CD4-positive, alpha-beta T cell treated with Interleukin-12 subunit alpha and Interleukin-12 subunit beta, for 1 hour (primary cell): ENCODE results near the gene INHBB.
"Not testable (repeated sequence)": the region's sequence is repeated elsewhere in the genome, so short reads cannot be mapped to it uniquely, and the experiment has no call there.

Experiments used
- DNase-seq: peaks from one replicate; pipeline ENCODE4 v3.0.0-alpha.2; 2020

The INHBB gene

GRCh38 chr2:120346026-120346666 is at the start of gene INHBB:
Gene INHBB, plus strand, starts transcription at chr2:120346136. Its CDS starts 53 bp downstream, at chr2:120346189.
- DNase-seq: no peak

- no peak for DNase-seq
Observed at GRCh38 chr2:120298173-120298835, 47.6 kb upstream of the INHBB start.

GRCh38 chr2:120299004-120299403 is 46.9 kb upstream of the INHBB start:
- no peak for DNase-seq

GRCh38 chr2:120299561-120299960 is 46.4 kb upstream of the INHBB start:
- DNase-seq: no peak

GRCh38 chr2:120300385-120300784 is 45.6 kb upstream of the INHBB start:
- DNase-seq: no peak

GRCh38 chr2:120301284-120301683 is 44.7 kb upstream of the INHBB start:
- no peak for DNase-seq

GRCh38 chr2:120302301-120302700 is 43.6 kb upstream of the INHBB start:
- DNase-seq: no peak

GRCh38 chr2:120303177-120303576 is 42.8 kb upstream of the INHBB start:
- no peak for DNase-seq

GRCh38 chr2:120305296-120305695 is 40.6 kb upstream of the INHBB start:
- no peak for DNase-seq

- DNase-seq: no peak
Observed at GRCh38 chr2:120305937-120306490, 39.9 kb upstream of the INHBB start.

- no peak for DNase-seq
Observed at GRCh38 chr2:120307482-120307881, 38.5 kb upstream of the INHBB start.

- DNase-seq: no peak
Observed at GRCh38 chr2:120308038-120308910, 37.7 kb upstream of the INHBB start.

GRCh38 chr2:120310136-120310535 is 35.8 kb upstream of the INHBB start:
- no peak for DNase-seq

GRCh38 chr2:120310841-120311240 is 35.1 kb upstream of the INHBB start:
- DNase-seq: not testable (repeated sequence)

GRCh38 chr2:120312076-120312475 is 33.9 kb upstream of the INHBB start:
- no peak for DNase-seq

- DNase-seq: peak; percentile 71
Observed at GRCh38 chr2:120312860-120313694, 32.9 kb upstream of the INHBB start.

GRCh38 chr2:120313695-120314615 is 32.0 kb upstream of the INHBB start:
- DNase-seq: no peak

GRCh38 chr2:120314690-120315366 is 31.1 kb upstream of the INHBB start:
- no peak for DNase-seq

- DNase-seq: no peak
Observed at GRCh38 chr2:120315367-120316033, 30.4 kb upstream of the INHBB start.

GRCh38 chr2:120316071-120316470 is 29.9 kb upstream of the INHBB start:
- no peak for DNase-seq
